ENCODE results near the gene ATAD5.

Gene ATAD5

DNA sequence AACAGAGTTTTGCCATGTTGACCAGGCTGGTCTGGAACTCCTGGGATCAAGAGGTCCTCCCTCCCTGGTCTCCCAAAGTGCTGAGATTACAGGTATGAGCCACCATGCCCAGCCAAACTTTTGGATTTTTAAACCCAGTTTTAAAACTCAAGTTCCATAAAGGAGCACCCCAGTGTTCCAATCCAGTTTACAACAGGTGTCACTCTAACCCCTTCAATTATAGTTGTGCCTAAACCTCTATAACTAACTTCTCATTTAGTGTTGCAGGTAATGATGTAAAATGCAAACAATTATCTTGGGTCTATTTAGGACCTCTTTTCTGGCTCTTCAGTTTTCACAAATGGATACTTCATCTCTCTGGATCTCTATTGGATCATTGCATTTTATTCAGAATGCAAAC lies 82.2 kb downstream of the ATAD5 start:
- TF ChIP-seq, protein P1, sequence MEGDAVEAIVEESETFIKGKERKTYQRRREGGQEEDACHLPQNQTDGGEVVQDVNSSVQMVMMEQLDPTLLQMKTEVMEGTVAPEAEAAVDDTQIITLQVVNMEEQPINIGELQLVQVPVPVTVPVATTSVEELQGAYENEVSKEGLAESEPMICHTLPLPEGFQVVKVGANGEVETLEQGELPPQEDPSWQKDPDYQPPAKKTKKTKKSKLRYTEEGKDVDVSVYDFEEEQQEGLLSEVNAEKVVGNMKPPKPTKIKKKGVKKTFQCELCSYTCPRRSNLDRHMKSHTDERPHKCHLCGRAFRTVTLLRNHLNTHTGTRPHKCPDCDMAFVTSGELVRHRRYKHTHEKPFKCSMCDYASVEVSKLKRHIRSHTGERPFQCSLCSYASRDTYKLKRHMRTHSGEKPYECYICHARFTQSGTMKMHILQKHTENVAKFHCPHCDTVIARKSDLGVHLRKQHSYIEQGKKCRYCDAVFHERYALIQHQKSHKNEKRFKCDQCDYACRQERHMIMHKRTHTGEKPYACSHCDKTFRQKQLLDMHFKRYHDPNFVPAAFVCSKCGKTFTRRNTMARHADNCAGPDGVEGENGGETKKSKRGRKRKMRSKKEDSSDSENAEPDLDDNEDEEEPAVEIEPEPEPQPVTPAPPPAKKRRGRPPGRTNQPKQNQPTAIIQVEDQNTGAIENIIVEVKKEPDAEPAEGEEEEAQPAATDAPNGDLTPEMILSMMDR (IDR thresholded peaks at IDR 0.05; ENCODE audit: low read depth, low read length, missing control alignments): no peak
- no peak for DNase-seq (ENCODE audit: low read depth)

DNA sequence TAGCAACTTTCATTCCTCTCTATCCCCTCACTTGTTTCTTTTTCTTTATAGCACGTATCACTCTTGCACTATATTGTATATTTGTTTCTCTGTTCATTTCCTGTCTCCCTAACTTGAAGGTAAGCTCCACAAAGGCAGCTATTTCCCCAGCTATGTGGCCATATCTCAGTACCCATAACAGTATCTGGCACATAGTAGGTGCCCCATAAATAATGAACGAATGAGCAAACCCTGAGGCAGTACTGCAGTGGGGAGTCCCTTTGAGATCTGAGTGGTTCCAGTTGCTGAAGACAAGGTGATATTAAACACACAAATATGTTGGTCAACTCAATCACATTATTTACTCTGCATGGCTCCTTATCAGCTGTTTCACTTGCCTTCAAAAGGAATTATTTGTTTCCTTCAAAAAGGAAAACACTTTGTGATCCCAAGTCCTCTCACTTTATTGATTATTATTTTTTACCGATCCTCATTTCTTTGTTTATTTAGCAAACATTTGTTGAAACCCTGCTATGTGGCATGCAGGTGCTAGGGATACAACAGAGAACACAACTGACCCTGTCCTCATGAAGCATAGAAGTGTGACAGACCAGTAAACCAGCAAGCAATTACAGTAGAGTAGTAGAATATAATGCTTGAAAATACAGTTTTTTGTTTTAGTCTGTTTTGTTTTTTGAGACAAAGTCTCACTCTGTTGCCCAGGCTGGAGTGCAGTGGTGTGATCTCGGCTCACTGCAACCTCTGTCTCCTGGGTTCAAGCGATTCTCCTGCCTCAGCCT lies 84.3 kb downstream of the ATAD5 start:
- H3K4me3 ChIP-seq (ENCODE audit: low read depth, low read length): no peak overlapping the region
- TF ChIP-seq, protein P1 (IDR thresholded peaks at IDR 0.05; ENCODE audit: low read depth, low read length, missing control alignments): no peak
- DNase-seq (ENCODE audit: low read depth): no peak

More for the DNA sequence above, 82.2 kb downstream of the ATAD5 start:
- H3K4me3 ChIP-seq (ENCODE audit: low read depth, low read length): no peak overlapping the region

DNA sequence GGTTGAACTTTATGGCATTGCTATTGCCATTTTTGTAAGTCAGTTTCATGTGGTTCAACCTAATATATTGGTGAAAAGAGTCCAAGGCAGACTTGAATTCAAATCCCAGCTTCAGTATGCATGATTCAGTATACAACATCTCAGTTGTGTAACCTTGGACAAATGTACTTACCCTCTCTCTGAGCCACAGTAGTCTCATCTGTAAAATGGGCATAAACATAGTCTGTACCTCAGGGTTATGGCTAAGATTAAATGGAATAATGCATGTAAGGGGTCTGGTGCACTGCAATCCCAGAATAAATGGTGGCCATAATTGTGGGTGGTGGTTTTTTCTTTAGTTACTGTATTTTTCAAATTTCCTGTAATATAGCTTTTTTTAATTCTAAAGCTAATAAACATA lies 85.3 kb downstream of the ATAD5 start:
- DNase-seq (ENCODE audit: low read depth): no peak
- H3K4me3 ChIP-seq (ENCODE audit: low read depth, low read length): no peak overlapping the region
- TF ChIP-seq, protein P1 (IDR thresholded peaks at IDR 0.05; ENCODE audit: low read depth, low read length, missing control alignments): no peak

DNA sequence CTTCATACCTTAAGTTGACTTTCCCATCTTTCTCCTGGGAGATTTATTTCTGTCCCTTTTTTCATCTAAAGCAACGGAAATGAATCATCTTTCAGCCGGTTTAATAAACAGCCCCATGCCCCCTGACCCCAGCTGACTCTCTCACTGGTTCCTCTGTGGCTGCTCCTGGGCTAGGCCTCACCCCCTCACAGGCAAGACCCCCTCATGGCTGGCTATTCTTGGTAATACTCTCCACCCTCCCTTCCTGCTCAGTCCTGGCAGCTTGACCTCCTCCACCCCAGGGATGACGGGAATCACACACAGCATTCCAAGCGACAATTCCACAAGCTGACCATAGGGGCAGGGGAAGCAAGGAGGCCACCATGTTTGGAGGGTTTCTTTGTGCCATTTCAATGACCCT lies 88.5 kb downstream of the ATAD5 start:
- DNase-seq (ENCODE audit: low read depth): no peak
- TF ChIP-seq, protein P1 (IDR thresholded peaks at IDR 0.05; ENCODE audit: low read depth, low read length, missing control alignments): no peak
- H3K4me3 ChIP-seq (ENCODE audit: low read depth, low read length): no peak overlapping the region

DNA sequence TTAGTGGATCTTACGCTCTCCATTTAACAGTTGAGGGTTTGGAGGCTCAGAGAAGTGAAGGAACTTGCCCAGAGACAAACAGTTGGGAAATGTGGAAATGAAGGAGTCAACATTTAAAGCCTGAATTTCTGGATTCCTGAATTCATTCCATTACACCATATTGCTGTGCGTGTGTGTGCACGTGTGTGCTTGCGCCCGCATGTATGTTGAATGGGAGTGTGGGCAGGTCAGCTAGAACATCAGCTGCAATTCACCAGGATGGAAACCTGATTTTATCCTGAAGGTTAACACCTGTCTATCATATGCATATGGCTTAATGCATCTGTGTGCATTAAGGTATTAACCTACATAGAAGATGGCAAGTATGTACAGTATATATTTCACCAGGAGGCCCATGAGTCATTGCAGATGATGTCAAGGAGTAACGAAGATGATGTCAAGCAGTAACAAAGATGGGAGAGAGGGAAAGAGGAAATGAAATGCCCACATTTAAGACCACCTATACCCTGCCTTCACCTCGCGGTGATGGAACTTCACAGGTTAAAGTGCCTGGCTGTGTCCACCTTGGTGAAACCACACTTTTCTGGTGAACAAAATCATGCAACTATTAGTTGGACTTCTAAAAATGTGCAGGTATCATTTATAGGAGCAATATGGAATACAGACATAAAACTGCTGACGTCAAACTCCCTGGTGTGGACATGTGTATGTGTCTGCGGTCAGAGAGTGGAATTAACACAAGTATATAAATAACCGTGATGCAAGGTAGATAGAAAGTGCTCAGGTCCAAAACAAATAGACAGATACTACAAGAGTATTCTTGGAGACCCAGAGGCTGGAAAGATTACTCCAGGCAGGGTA lies 89.1 kb downstream of the ATAD5 start:
- TF ChIP-seq, protein P1 (IDR thresholded peaks at IDR 0.05; ENCODE audit: low read depth, low read length, missing control alignments): no peak
- H3K4me3 ChIP-seq (ENCODE audit: low read depth, low read length): no peak overlapping the region; the same call in 1 of the 2 replicates
- no peak for DNase-seq (ENCODE audit: low read depth)

DNA sequence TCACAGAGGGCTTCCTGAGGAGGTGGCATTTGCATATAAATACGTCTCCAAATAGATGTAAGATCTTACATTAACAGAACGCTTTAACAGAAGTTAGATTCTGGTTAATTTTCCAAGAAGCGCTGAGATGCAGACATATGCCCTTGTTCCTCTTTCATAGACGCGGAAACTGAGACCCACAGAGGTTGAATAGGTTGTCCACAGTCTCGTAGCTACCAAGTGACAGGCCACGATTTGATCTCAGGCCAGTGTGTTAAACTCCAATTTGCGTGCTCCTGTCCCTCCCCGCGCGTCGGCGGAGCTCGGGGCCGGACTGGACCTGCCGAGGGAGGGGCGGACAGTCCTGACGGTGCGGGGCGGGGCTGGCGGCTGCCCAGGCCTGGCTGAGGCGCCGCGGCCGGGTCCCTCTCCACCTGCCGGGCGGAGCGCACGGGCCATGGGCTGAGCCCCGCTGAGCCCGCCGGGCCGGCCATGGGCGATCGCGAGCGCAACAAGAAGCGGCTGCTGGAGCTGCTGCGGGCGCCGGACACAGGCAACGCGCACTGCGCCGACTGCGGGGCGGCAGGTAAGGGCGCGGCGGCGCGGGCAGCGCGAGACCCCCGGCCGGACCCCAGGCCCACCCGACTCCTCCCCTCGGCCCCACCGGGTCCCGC lies 89.9 kb downstream of the ATAD5 start, which contains the start of gene ADAP2:
TSS of gene ADAP2 (plus strand) at position 402 of the 653 bp plus-strand sequence. CDS start at position 472, 70 bp downstream.
- DNase-seq (ENCODE audit: low read depth): no peak
- H3K4me3 ChIP-seq (ENCODE audit: low read depth, low read length): peak within 1 kb of the TSS; percentile 51
- TF ChIP-seq, protein P1 (IDR thresholded peaks at IDR 0.05; ENCODE audit: low read depth, low read length, missing control alignments): no peak
